ENCODE measurements around the gene SCYGR1.

Gene SCYGR1

GRCh38 chr2:227347117-227347516 lies 40.6 kb downstream of the SCYGR1 start:
- no peak for TF ChIP-seq MAX (IDR thresholded peaks at IDR 0.05)
- no peak for TF ChIP-seq CEBPB (IDR thresholded peaks at IDR 0.05)
- TF ChIP-seq TEAD4 (IDR thresholded peaks at IDR 0.05), result no peak

GRCh38 chr2:227344231-227344630 lies 43.5 kb downstream of the SCYGR1 start:
- TF ChIP-seq RAD21 (IDR thresholded peaks at IDR 0.05; ENCODE audit: low read depth), result no peak
- TF ChIP-seq USF1 (IDR thresholded peaks at IDR 0.05), result no peak
- TF ChIP-seq ZBTB7A (IDR thresholded peaks at IDR 0.05; ENCODE audit: low read depth), result no peak
- no peak for TF ChIP-seq TCF12 (IDR thresholded peaks at IDR 0.05; ENCODE audit: low read depth)
- TF ChIP-seq REST (IDR thresholded peaks at IDR 0.05; ENCODE audit: low read depth), result no peak
- no peak for TF ChIP-seq TEAD4 (IDR thresholded peaks at IDR 0.05)

- TF ChIP-seq CEBPB (IDR thresholded peaks at IDR 0.05) (no peak), RAD21 (IDR thresholded peaks at IDR 0.05; ENCODE audit: low read depth) (no peak), MAX (IDR thresholded peaks at IDR 0.05) (no peak), CREB1 (IDR thresholded peaks at IDR 0.05; ENCODE audit: low read depth) (no peak), TEAD4 (IDR thresholded peaks at IDR 0.05) (no peak), FOXM1 (IDR thresholded peaks at IDR 0.05; ENCODE audit: borderline replicate concordance, low read depth) (no peak), USF1 (IDR thresholded peaks at IDR 0.05) (no peak), TAF1 (IDR thresholded peaks at IDR 0.05; ENCODE audit: low read depth) (no peak), EGR1 (IDR thresholded peaks at IDR 0.05) (no peak), ZBTB7A (IDR thresholded peaks at IDR 0.05; ENCODE audit: low read depth) (no peak), REST (IDR thresholded peaks at IDR 0.05; ENCODE audit: low read depth) (no peak), EP300 (IDR thresholded peaks at IDR 0.05; ENCODE audit: borderline replicate concordance) (no peak)
These were observed 46.2 kb downstream of the SCYGR1 start for GRCh38 chr2:227341553-227341952.

GRCh38 chr2:227340106-227340505 lies 47.6 kb downstream of the SCYGR1 start:
- TF ChIP-seq USF1 (IDR thresholded peaks at IDR 0.05), result no peak
- TF ChIP-seq MAX (IDR thresholded peaks at IDR 0.05), result no peak
- TF ChIP-seq REST (IDR thresholded peaks at IDR 0.05; ENCODE audit: low read depth), result no peak
- TF ChIP-seq NFIC (IDR thresholded peaks at IDR 0.05), result no peak
- TF ChIP-seq TEAD4 (IDR thresholded peaks at IDR 0.05), result no peak
- no peak for TF ChIP-seq YY1 (IDR thresholded peaks at IDR 0.05; ENCODE audit: low read depth)
- no peak for TF ChIP-seq FOXM1 (IDR thresholded peaks at IDR 0.05; ENCODE audit: borderline replicate concordance, low read depth)
- no peak for TF ChIP-seq CREB1 (IDR thresholded peaks at IDR 0.05; ENCODE audit: low read depth)
- TF ChIP-seq ZBTB7A (IDR thresholded peaks at IDR 0.05; ENCODE audit: low read depth), result no peak
- TF ChIP-seq EP300 (IDR thresholded peaks at IDR 0.05; ENCODE audit: borderline replicate concordance), result no peak
- no peak for TF ChIP-seq RAD21 (IDR thresholded peaks at IDR 0.05; ENCODE audit: low read depth)
- no peak for TF ChIP-seq EGR1 (IDR thresholded peaks at IDR 0.05)
- no peak for TF ChIP-seq CEBPB (IDR thresholded peaks at IDR 0.05)
- no peak for TF ChIP-seq TAF1 (IDR thresholded peaks at IDR 0.05; ENCODE audit: low read depth)
- TF ChIP-seq TCF12 (IDR thresholded peaks at IDR 0.05; ENCODE audit: low read depth), result no peak

All from Ishikawa (cell line).